HL-60 (cell line): ENCODE results near the gene INO80.

ENCODE experiments used
- DNase-seq, 2 experiments: peaks; one replicate each; pipeline ENCODE4 v3.0.0-alpha.2; 2010 to 2020; ENCODE audit warnings: low read depth in 1 of 2, low spot score in 1 of 2
- H3K27ac ChIP-seq: fragments of 250-450 bp; sonication (Bioruptor Pico); replicated peaks from 2 replicates; pipeline ENCODE4 v1.5.1; 2020; ENCODE audit warnings: mild to moderate bottlenecking, moderate library complexity
- H3K27me3 ChIP-seq: fragments of 250-450 bp; sonication (Bioruptor Pico); 2 replicates; pipeline ENCODE4 v1.5.1; 2021; ENCODE audit warnings: mild to moderate bottlenecking, moderate library complexity; ENCODE audit not compliant: insufficient read depth, poor library complexity, severe bottlenecking
- H3K4me3 ChIP-seq: replicated peaks from 2 replicates; pipeline ENCODE4 v1.5.1; 2011; ENCODE audit warnings: mild to moderate bottlenecking, control low read depth, low read length; ENCODE audit not compliant: insufficient read depth
- GABPA ChIP-seq: IDR thresholded peaks from 2 replicates; pipeline ENCODE4 v1.6.1; 2012; ENCODE audit warnings: low read depth
- POLR2AphosphoS5 ChIP-seq: IDR thresholded peaks from 2 replicates; pipeline ENCODE4 v1.6.1; 2012; ENCODE audit warnings: low read depth
- SPI1 ChIP-seq: IDR thresholded peaks from 2 replicates; pipeline ENCODE4 v1.6.1; 2012; ENCODE audit warnings: low read depth, mild to moderate bottlenecking, borderline replicate concordance
- TF ChIP-seq, protein P1 (sequence below): IDR thresholded peaks from 2 replicates; pipeline ENCODE4 v1.6.1; 2012; ENCODE audit warnings: low read depth; ENCODE audit not compliant: insufficient replicate concordance
- TF ChIP-seq, protein P2 (sequence below): IDR thresholded peaks from one replicate; pipeline ENCODE4 v1.5.1; 2011; ENCODE audit warnings: low read length, control low read depth, inconsistent platforms; ENCODE audit not compliant: insufficient read depth

Gene INO80

DNA sequence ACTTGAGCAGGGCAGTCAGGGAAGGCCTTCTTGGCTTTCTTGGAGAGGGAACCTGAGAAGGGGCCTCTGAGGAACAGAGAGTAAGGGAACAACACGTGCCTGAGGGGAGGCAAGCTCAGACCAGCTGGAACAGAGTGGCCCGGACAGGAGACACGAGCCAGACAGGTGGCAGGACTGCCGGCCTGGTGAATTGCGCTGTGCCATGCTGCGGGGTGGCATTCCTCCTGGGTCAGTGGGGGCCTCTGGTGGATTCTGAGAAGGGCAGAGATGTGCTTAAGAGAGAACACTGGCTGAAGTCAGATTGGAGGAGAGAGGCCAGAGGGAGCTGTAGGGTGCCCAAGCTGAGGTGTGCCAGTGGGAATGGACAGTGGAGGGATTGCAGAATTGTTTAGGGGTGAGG lies 157.9 kb downstream of the INO80 start:
- H3K27ac ChIP-seq: no peak overlapping the region
- no peaks in the 10 kb centered on the region for H3K27me3 ChIP-seq
- TF ChIP-seq GABPA: no peak
- DNase-seq: no peak
- H3K4me3 ChIP-seq: no peak overlapping the region

DNA sequence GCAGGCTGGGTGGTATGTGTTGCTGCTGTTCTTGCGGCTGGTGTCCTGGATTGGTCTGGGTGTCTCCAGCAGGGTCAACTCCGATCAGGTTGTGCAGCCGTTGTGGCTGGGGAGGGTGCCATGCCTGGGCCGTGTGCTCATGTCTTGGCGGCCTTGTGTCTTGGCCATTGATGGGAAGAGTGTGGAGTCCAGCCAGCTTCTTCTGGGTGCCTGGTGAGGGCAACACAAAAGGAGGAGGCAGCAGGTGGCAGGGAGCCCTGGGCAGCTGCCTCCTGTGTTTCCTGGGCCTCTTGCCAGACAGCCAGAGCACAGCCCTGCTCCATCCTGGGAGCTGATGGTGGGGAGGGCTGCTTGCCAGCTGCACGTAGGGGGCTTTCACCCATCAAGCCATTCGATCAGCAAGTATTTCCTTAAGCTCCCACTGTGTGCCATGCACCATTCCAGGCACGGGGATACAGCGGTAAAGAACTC lies 158.5 kb downstream of the INO80 start:
- H3K27ac ChIP-seq: no peak overlapping the region
- H3K4me3 ChIP-seq: no peak overlapping the region
- TF ChIP-seq, protein P1, sequence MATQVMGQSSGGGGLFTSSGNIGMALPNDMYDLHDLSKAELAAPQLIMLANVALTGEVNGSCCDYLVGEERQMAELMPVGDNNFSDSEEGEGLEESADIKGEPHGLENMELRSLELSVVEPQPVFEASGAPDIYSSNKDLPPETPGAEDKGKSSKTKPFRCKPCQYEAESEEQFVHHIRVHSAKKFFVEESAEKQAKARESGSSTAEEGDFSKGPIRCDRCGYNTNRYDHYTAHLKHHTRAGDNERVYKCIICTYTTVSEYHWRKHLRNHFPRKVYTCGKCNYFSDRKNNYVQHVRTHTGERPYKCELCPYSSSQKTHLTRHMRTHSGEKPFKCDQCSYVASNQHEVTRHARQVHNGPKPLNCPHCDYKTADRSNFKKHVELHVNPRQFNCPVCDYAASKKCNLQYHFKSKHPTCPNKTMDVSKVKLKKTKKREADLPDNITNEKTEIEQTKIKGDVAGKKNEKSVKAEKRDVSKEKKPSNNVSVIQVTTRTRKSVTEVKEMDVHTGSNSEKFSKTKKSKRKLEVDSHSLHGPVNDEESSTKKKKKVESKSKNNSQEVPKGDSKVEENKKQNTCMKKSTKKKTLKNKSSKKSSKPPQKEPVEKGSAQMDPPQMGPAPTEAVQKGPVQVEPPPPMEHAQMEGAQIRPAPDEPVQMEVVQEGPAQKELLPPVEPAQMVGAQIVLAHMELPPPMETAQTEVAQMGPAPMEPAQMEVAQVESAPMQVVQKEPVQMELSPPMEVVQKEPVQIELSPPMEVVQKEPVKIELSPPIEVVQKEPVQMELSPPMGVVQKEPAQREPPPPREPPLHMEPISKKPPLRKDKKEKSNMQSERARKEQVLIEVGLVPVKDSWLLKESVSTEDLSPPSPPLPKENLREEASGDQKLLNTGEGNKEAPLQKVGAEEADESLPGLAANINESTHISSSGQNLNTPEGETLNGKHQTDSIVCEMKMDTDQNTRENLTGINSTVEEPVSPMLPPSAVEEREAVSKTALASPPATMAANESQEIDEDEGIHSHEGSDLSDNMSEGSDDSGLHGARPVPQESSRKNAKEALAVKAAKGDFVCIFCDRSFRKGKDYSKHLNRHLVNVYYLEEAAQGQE: no peak
- no peak for TF ChIP-seq GABPA
- peak; percentile 14; the same call in 1 of the 2 replicates for TF ChIP-seq POLR2AphosphoS5
- no peaks in the 10 kb centered on the region for H3K27me3 ChIP-seq
- no peak for DNase-seq

DNA sequence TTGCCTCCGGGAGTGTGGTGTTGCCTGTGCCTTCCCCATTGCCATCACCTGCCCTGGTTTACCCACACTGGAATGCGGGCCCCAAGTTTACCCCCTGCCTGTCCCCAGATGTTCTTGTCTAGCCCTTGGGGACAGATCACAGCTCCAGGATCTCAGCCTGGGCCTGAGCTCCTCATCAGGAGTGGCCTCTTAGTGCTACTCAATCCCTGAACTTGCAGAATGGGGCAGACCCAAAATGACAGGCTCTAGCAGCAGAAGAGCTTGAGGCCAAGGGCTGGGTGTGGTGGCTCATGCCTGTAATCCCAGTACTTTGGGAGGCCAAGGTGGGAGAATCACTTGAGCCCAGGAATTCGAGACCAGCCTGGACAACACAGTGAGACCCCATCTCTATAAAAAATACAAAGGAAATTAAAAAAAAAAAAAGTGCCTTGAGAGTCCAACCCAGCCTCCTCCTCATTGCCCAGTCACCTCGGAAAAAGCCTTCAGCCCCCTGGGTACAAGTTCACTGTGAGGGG lies 159.0 kb downstream of the INO80 start:
- H3K27ac ChIP-seq: no peak overlapping the region
- TF ChIP-seq, protein P1: no peak
- TF ChIP-seq, protein P2, sequence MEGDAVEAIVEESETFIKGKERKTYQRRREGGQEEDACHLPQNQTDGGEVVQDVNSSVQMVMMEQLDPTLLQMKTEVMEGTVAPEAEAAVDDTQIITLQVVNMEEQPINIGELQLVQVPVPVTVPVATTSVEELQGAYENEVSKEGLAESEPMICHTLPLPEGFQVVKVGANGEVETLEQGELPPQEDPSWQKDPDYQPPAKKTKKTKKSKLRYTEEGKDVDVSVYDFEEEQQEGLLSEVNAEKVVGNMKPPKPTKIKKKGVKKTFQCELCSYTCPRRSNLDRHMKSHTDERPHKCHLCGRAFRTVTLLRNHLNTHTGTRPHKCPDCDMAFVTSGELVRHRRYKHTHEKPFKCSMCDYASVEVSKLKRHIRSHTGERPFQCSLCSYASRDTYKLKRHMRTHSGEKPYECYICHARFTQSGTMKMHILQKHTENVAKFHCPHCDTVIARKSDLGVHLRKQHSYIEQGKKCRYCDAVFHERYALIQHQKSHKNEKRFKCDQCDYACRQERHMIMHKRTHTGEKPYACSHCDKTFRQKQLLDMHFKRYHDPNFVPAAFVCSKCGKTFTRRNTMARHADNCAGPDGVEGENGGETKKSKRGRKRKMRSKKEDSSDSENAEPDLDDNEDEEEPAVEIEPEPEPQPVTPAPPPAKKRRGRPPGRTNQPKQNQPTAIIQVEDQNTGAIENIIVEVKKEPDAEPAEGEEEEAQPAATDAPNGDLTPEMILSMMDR: no peak
- no peak for DNase-seq
- H3K4me3 ChIP-seq: no peak overlapping the region
- H3K27me3 ChIP-seq: no peaks in the 10 kb centered on the region

DNA sequence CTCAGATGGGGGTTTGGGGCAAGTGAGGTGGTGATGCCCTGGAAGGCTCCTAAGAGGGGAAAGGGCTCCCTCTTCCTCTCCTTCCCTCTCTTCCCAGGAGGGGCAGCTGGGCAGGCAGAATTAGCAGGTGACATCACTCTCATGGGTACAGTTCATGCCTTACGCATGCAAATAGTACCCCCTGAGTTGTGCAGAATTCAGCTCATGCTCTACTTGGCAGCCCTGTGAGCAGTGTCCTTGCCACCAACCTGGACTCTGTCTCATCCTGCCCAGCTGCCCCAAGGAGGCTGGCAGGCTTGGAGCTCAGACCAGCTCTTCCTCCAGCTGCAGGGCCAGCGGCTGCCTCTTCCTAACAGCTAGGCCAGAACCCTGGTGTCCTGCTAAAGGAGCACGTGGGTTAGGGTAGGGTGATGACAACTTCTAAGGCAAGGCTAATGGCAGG lies 159.5 kb downstream of the INO80 start:
- H3K4me3 ChIP-seq: no peak overlapping the region
- DNase-seq: no peak
- H3K27me3 ChIP-seq: no peaks in the 10 kb centered on the region
- H3K27ac ChIP-seq: no peak overlapping the region
- TF ChIP-seq GABPA: no peak
- TF ChIP-seq, protein P2: no peak
- TF ChIP-seq POLR2AphosphoS5: no peak
- no peak for TF ChIP-seq SPI1
- TF ChIP-seq, protein P1: no peak
